H9 (cell line): Measurements from ENCODE around the gene ISM2. TPM values are rescaled to one million over a fixed set of nuclear protein-coding genes. Genes with fewer than 3 reads are reported as not detected.

Experiments used
- DNase-seq: peaks from one replicate; pipeline ENCODE4 v3.0.0-alpha.2; 2017
- H2AFZ ChIP-seq: one replicate; pipeline ENCODE4 v1.6.1; 2013; ENCODE audit warnings: mild to moderate bottlenecking, low read length, control low read depth, moderate library complexity
- H2AK5ac ChIP-seq: 2 replicates; pipeline ENCODE4 v1.6.1; 2013; ENCODE audit warnings: low read length, control low read depth, mixed read lengths; ENCODE audit not compliant: insufficient read length
- H2BK120ac ChIP-seq: one replicate; pipeline ENCODE4 v1.6.1; 2013; ENCODE audit warnings: low read depth, mild to moderate bottlenecking, low read length, control low read depth, inconsistent platforms; ENCODE audit not compliant: poor library complexity, severe bottlenecking
- H2BK12ac ChIP-seq: 2 replicates; pipeline ENCODE4 v1.6.1; 2013; ENCODE audit warnings: low read length, control low read depth, mixed read lengths, low read depth; ENCODE audit not compliant: insufficient read length
- H2BK15ac ChIP-seq: 2 replicates; pipeline ENCODE4 v1.6.1; 2013; ENCODE audit warnings: low read depth, low read length, control low read depth
- H2BK20ac ChIP-seq: one replicate; pipeline ENCODE4 v1.6.1; 2013; ENCODE audit warnings: low read depth, mild to moderate bottlenecking, low read length, control low read depth, inconsistent platforms; ENCODE audit not compliant: poor library complexity, severe bottlenecking
- H2BK5ac ChIP-seq: 2 replicates; pipeline ENCODE4 v1.6.1; 2013; ENCODE audit warnings: low read length, control low read depth, mixed read lengths; ENCODE audit not compliant: insufficient read length
- H3K14ac ChIP-seq: 2 replicates; pipeline ENCODE4 v1.6.1; 2013; ENCODE audit warnings: low read length, control low read depth; ENCODE audit not compliant: insufficient read depth
- H3K18ac ChIP-seq: 2 replicates; pipeline ENCODE4 v1.6.1; 2013; ENCODE audit warnings: low read depth, mild to moderate bottlenecking, mixed read lengths, low read length, control low read depth; ENCODE audit not compliant: insufficient read length
- H3K23ac ChIP-seq: 2 replicates; pipeline ENCODE4 v1.6.1; 2013; ENCODE audit warnings: low read length, control low read depth, mixed read lengths, low read depth; ENCODE audit not compliant: insufficient read length
- H3K23me2 ChIP-seq: 2 replicates; pipeline ENCODE4 v1.6.1; 2013; ENCODE audit warnings: low read depth, mild to moderate bottlenecking, mixed read lengths, low read length, control low read depth; ENCODE audit not compliant: insufficient read length, poor library complexity, severe bottlenecking
- H3K27ac ChIP-seq: 2 replicates; pipeline ENCODE4 v1.5.1; 2013; ENCODE audit warnings: low read length, control low read depth, mixed read lengths, low read depth; ENCODE audit not compliant: insufficient read length
- H3K27me3 ChIP-seq: 2 replicates; pipeline ENCODE4 v1.6.1; 2013; ENCODE audit warnings: low read length, control low read depth, inconsistent platforms; ENCODE audit not compliant: insufficient read depth
- H3K4ac ChIP-seq: 2 replicates; pipeline ENCODE4 v1.6.1; 2013; ENCODE audit warnings: low read depth, mild to moderate bottlenecking, control low read depth, inconsistent platforms, low read length, moderate library complexity
- H3K4me1 ChIP-seq: 2 replicates; pipeline ENCODE4 v1.6.1; 2013; ENCODE audit warnings: low read length, control low read depth, inconsistent platforms; ENCODE audit not compliant: insufficient read depth
- H3K4me2 ChIP-seq: 2 replicates; pipeline ENCODE4 v1.6.1; 2013; ENCODE audit warnings: low read length, control low read depth, mixed read lengths; ENCODE audit not compliant: insufficient read length, insufficient read depth
- H3K56ac ChIP-seq: 2 replicates; pipeline ENCODE4 v1.6.1; 2013; ENCODE audit warnings: low read depth, mild to moderate bottlenecking, mixed read lengths, low read length, control low read depth; ENCODE audit not compliant: insufficient read length
- H3K79me1 ChIP-seq: 2 replicates; pipeline ENCODE4 v1.6.1; 2013; ENCODE audit warnings: low read depth, mild to moderate bottlenecking, moderate library complexity, low read length, control low read depth, inconsistent platforms; ENCODE audit not compliant: insufficient read depth, poor library complexity, severe bottlenecking
- H3K79me2 ChIP-seq: 2 replicates; pipeline ENCODE4 v1.6.1; 2013; ENCODE audit warnings: low read length, control low read depth, inconsistent platforms; ENCODE audit not compliant: insufficient read depth
- H3K9ac ChIP-seq: 2 replicates; pipeline ENCODE4 v1.6.1; 2013; ENCODE audit warnings: low read length, control low read depth, mixed read lengths; ENCODE audit not compliant: insufficient read length; ENCODE audit errors: extremely low read depth
- H3K9me3 ChIP-seq: one replicate; pipeline ENCODE4 v1.6.1; 2013; ENCODE audit warnings: low read depth, low read length, inconsistent platforms; ENCODE audit not compliant: control insufficient read depth
- H3T11ph ChIP-seq: one replicate; pipeline ENCODE4 v1.6.1; 2013; ENCODE audit warnings: mild to moderate bottlenecking, low read length, control low read depth, inconsistent platforms
- H4K20me1 ChIP-seq: one replicate; pipeline ENCODE4 v1.6.1; 2013; ENCODE audit not compliant: control insufficient read depth, insufficient read length, insufficient read depth
- H4K5ac ChIP-seq: 2 replicates; pipeline ENCODE4 v1.6.1; 2013; ENCODE audit warnings: low read depth, mild to moderate bottlenecking, mixed read lengths, low read length, control low read depth; ENCODE audit not compliant: insufficient read length
- H4K8ac ChIP-seq: replicated peaks from 2 replicates; pipeline ENCODE4 v1.6.1; 2013; ENCODE audit warnings: low read length, control low read depth, mixed read lengths, low read depth; ENCODE audit not compliant: insufficient read length
- H4K91ac ChIP-seq: 2 replicates; pipeline ENCODE4 v1.6.1; 2013; ENCODE audit warnings: low read depth, mild to moderate bottlenecking, moderate library complexity, mixed read lengths, low read length, control low read depth; ENCODE audit not compliant: insufficient read length
- H3K27ac Mint-ChIP-seq, 3 experiments: 2 replicates in 2 of 3; 3 replicates in 1 of 3; pipeline ENCODE4 v1.8.0; 2020 to 2021; ENCODE audit warnings: mixed read lengths in 3 of 3, mild to moderate bottlenecking in 1 of 3, moderate library complexity in 1 of 3
- H3K27me3 Mint-ChIP-seq: 2 replicates; pipeline ENCODE4 v1.8.0; 2021; ENCODE audit warnings: low read depth, mild to moderate bottlenecking, moderate library complexity, mixed read lengths
- H3K36me3 Mint-ChIP-seq, 3 experiments: 2 replicates in 2 of 3; 3 replicates in 1 of 3; pipeline ENCODE4 v1.8.0; 2020 to 2021; ENCODE audit warnings: low read depth in 3 of 3, mixed read lengths in 3 of 3; ENCODE audit not compliant: insufficient read depth in 1 of 3
- H3K4me1 Mint-ChIP-seq, 2 experiments: 2 replicates each; pipeline ENCODE4 v1.8.0; 2020; ENCODE audit warnings: mixed read lengths in 2 of 2
- H3K4me3 Mint-ChIP-seq, 2 experiments: 2 replicates in 1 of 2; 3 replicates in 1 of 2; pipeline ENCODE4 v1.8.0; 2020 to 2021; ENCODE audit warnings: mild to moderate bottlenecking in 2 of 2, mixed read lengths in 2 of 2, moderate library complexity in 1 of 2
- H3K9me3 Mint-ChIP-seq, 2 experiments: 2 replicates in 1 of 2; 3 replicates in 1 of 2; pipeline ENCODE4 v1.8.0; 2020; ENCODE audit warnings: mild to moderate bottlenecking in 2 of 2, mixed read lengths in 2 of 2, moderate library complexity in 1 of 2
- CTCF ChIP-seq: fragments of 200-600 bp; sonication (generic); conservative IDR thresholded peaks from 3 replicates; pipeline ENCODE4 v1.8.0; 2021; ENCODE audit warnings: antibody characterized with exemption, mild to moderate bottlenecking
- WGBS: extraction: QIAGEN DNeasy Blood & Tissue Kit; methylation state at CpG from one replicate; pipeline ENCODE4 v1.1.7; 2013; ENCODE audit warnings: missing lambda C conversion rate, low lambda C conversion rate, mixed read lengths; ENCODE audit not compliant: insufficient read length; ENCODE audit errors: extremely low coverage; 5-methylcytosine and 5-hydroxymethylcytosine counted together
- total RNA-seq: library from RNA; stranded (reverse); gene quantifications from 2 replicates; pipeline ENCODE4 v1.2.1, GENCODE V29; 2021

Gene ISM2
- total RNA-seq, 1 experiment from 2014 or later: 0.39 TPM

- Histone ChIP-seq H3K56ac (no peak overlapping the region), H3T11ph (no peak overlapping the region), H3K79me2 (no peaks in the 10 kb centered on the region), H3K18ac (no peak overlapping the region), H3K23ac (no peak overlapping the region), H3K4me2 (no peak overlapping the region), H2BK15ac (no peak overlapping the region), H2AFZ (no peak overlapping the region), H4K5ac (no peak overlapping the region), H2AK5ac (no peak overlapping the region), H2BK20ac (no peak overlapping the region), H2BK5ac (no peak overlapping the region), H4K91ac (no peak overlapping the region), H3K27me3 (no peaks in the 10 kb centered on the region), H3K79me1 (no peaks in the 10 kb centered on the region), H3K14ac (no peak overlapping the region), H3K4ac (no peak overlapping the region), H2BK120ac (no peak overlapping the region), H3K9ac (no peak overlapping the region), H3K23me2 (no peaks in the 10 kb centered on the region), H3K4me1 (no peaks in the 10 kb centered on the region), H3K27ac (no peak overlapping the region), H2BK12ac (no peak overlapping the region), H3K9me3 (no peaks in the 10 kb centered on the region), H4K20me1 (no peaks in the 10 kb centered on the region), H4K8ac (no peak overlapping the region)
- TF ChIP-seq CTCF: no peak
- no peaks in the 10 kb centered on the region for H3K9me3 Mint-ChIP-seq
- no peak for DNase-seq
- H3K36me3 Mint-ChIP-seq: peaks cover 16 to 60% (median 46%) of the 10 kb centered on the region in 3 experiments
- H3K4me1 Mint-ChIP-seq: no peaks in the 10 kb centered on the region
- no CpG with 5 or more reads among the region's 1 CpG for WGBS
- H3K4me3 Mint-ChIP-seq: no peak overlapping the region
- H3K27me3 Mint-ChIP-seq: no peaks in the 10 kb centered on the region
- H3K27ac Mint-ChIP-seq: no peak overlapping the region
These were observed 60.0 kb downstream of the ISM2 start for GRCh38 chr14:77438596-77438995.
